ENCODE data around the gene ABT1.

DNA sequence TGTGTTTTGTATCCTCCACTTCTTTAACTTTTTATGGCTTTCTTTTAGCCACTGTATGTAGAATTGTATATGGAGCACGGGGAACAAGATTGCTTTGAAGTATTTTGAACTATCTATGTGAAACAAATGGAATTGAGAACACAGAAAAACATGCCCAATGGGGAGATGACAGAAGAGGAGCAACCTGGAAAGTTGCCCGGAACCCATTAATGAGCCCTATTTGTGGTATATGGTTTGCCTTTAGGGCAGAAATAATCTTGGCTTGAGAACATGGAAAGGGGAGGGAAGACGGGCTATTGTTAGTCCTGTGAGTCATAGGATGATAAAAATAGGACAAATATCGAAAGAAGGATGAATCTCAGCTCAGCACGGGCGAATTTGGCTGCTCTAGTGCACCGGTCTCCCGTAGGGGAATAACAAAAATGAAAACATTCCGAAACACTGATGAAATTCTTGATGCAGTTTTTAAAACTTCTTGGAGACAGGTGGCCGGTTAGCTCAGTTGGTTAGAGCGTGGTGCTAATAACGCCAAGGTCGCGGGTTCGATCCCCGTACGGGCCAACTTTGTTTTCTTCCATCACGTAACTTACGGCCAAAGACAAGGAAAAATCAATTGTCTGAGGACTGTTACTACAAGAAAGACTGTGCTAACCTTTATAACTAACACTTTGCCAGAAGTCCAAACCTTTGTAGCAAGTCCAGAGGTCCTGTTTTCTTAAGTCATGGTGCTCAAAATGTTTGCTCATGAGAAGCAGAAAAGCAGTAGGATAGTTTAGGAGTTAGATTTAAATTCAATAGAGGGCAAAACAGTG is 42.9 kb upstream of the ABT1 start:
- TF ChIP-seq, protein P1, sequence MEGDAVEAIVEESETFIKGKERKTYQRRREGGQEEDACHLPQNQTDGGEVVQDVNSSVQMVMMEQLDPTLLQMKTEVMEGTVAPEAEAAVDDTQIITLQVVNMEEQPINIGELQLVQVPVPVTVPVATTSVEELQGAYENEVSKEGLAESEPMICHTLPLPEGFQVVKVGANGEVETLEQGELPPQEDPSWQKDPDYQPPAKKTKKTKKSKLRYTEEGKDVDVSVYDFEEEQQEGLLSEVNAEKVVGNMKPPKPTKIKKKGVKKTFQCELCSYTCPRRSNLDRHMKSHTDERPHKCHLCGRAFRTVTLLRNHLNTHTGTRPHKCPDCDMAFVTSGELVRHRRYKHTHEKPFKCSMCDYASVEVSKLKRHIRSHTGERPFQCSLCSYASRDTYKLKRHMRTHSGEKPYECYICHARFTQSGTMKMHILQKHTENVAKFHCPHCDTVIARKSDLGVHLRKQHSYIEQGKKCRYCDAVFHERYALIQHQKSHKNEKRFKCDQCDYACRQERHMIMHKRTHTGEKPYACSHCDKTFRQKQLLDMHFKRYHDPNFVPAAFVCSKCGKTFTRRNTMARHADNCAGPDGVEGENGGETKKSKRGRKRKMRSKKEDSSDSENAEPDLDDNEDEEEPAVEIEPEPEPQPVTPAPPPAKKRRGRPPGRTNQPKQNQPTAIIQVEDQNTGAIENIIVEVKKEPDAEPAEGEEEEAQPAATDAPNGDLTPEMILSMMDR (IDR thresholded peaks at IDR 0.05) = no peak
- TF ChIP-seq POLR2AphosphoS5 (IDR thresholded peaks at IDR 0.05) (peak in 1 of 3 donors; percentile 64), POLR2A (IDR thresholded peaks at IDR 0.05) (no peak)

Measured in suprapubic skin (tissue), 4 donors.